Body of pancreas (tissue), 4 donors: ENCODE data around the gene DBN1.

Source experiments
- CTCF ChIP-seq, 7 experiments: fragments of 450-650 bp in 4 of 7; fragments of 200-600 bp in 3 of 7; sonication (generic) in 3 of 7; IDR thresholded peaks; one replicate each; pipeline ENCODE4 v1.5.1; 2016 to 2019; ENCODE audit warnings: antibody characterized with exemption in 7 of 7
- POLR2A ChIP-seq, 3 donors: fragments of 450-650 bp; IDR thresholded peaks; one replicate each; pipeline ENCODE4 v1.6.1; 2016; ENCODE audit warnings: antibody characterized with exemption in 3 of 3, mild to moderate bottlenecking in 2 of 3

GRCh38 chr5:177427919-177428573 is 45.4 kb downstream of the DBN1 start:
- TF ChIP-seq CTCF (IDR thresholded peaks at IDR 0.05) (no peak), POLR2A (IDR thresholded peaks at IDR 0.05) (no peak)
